ENCODE results near the gene NELL1. TPM values are rescaled to one million over a fixed set of nuclear protein-coding genes. Genes with fewer than 3 reads are reported as not detected.

Gene NELL1
- total RNA-seq, 2 experiments from 2014 or later = not detected

DNA sequence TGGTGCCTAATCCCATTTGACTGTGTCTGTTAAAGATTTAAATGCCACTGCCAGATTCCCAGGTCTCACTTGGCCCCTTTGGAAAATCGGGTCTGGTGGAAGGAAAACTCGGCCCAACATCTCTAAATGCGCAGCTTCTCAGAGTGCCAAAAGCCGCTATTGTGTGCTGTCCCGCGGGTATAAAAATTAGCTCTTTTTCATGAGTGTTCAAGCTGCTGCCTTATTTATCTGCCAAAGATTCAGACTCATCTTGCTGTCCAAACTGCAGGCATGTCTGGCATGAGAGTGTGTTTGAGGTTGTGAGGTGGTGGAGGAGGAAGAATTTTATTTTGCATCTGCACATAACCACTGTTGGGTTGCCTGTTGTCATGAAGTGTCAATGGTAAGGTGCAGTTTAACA is 91.4 kb downstream of the NELL1 start:
- peaks cover 7% of the 10 kb centered on the region for H3K9me3 Mint-ChIP-seq
- H3K27me3 Mint-ChIP-seq = no peaks in the 10 kb centered on the region
- DNase-seq = no peak
- H3K27ac Mint-ChIP-seq = no peak overlapping the region
- ChIA-PET CTCF (no interaction called here), POLR2A (no interaction called here)
- no peaks in the 10 kb centered on the region for H3K4me1 Mint-ChIP-seq
- no peak overlapping the region for H3K4me3 Mint-ChIP-seq
- no peaks in the 10 kb centered on the region for H3K36me3 Mint-ChIP-seq (ENCODE audit: low read depth)

DNA sequence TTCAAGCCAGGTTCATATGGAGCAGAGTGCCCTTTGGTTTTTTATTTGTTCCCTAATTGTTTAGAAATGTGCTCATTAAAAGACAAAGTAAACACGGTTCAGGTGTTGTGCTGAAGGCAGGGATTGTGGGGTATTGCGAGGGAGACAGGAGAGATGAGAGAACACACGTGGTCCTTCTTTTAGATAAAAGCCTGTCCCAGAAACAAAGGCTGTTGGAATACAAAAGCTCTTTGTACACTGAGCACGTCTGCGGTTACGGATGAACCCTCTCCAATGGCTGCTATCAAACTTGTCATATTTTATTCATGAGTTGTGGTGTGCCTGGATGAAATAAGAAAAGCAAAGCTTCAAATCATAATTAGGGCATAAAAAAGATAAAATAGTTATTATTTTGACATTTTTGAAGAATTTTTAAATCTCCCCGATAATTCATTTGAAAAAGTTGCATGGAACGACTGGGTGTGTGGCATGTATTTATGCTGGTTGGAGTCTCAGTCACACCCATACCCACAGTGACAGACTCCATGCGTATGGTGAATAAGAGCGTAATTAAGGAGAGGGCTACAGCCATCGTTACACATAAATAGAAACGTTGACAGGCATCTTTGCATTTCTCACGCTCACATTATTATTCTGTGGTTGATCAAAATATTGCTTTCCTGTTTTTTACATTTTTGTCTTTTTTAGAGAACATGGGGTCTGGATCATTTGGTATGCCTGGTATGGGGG is 92.9 kb downstream of the NELL1 start:
- POLR2A ChIA-PET = no interaction called here
- Mint-ChIP-seq H3K36me3 (ENCODE audit: low read depth) (no peaks in the 10 kb centered on the region), H3K4me3 (no peak overlapping the region), H3K4me1 (no peaks in the 10 kb centered on the region), H3K27ac (no peak overlapping the region), H3K9me3 (peaks cover 7% of the 10 kb centered on the region), H3K27me3 (no peaks in the 10 kb centered on the region)
- CTCF ChIA-PET = no interaction called here
- DNase-seq = no peak

DNA sequence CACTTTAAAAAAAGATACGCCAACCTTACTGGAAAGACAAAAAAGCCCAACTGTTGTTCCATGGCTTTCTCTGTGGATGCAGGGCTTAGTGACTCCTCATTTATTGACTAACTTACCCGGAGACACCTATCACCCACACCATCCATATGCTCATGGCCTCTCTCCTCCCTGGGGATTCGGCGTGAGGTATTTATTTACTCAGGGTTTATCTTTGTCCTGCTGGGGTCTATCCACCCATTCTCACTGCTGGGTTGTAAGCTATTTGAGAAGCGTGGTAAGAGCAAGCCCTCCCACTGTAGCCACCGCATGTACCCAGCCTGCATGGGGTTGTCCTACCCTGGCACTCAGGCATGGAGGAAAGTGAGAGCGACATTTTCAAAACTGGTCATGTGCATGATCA is 93.6 kb downstream of the NELL1 start:
- peaks cover 7% of the 10 kb centered on the region for H3K9me3 Mint-ChIP-seq
- H3K27ac Mint-ChIP-seq = no peak overlapping the region
- no peak overlapping the region for H3K4me3 Mint-ChIP-seq
- ChIA-PET CTCF (no interaction called here), POLR2A (no interaction called here)
- H3K27me3 Mint-ChIP-seq = no peaks in the 10 kb centered on the region
- no peaks in the 10 kb centered on the region for H3K4me1 Mint-ChIP-seq
- no peaks in the 10 kb centered on the region for H3K36me3 Mint-ChIP-seq (ENCODE audit: low read depth)
- no peak for DNase-seq

DNA sequence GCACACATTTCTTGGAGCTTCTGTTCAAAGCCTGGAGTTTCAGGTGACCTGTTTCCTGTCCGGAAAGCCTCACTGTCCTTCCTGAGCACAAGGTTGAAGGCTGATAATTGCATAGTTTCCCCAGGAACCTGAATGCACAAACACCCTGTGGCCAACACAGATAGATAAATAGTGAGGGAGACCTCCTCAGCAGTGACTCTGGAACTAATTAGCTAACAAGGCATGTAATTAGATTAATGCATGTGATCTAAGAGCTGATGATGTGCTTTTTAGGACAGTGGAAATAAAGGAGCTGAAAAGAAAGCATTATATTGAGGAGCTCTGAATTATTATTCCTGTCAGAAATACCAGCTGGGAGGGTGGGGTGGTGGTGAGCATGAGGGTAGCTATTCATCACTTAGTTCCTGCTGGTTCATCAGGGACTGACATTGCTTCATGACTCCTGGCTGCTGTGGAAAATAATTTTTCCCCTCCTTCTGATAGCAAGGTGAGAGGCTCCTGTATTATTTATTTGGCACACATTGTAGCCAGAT is 101.1 kb downstream of the NELL1 start:
- ChIA-PET CTCF (interaction anchor here (1.1 kb wide), 1 partner anchor 25 kb away, joined by 3 read pairs; no protein-coding TSS in a partner anchor), POLR2A (no interaction called here)
- H3K4me3 Mint-ChIP-seq = no peak overlapping the region
- H3K27ac Mint-ChIP-seq = no peak overlapping the region
- H3K4me1 Mint-ChIP-seq = no peaks in the 10 kb centered on the region
- H3K36me3 Mint-ChIP-seq (ENCODE audit: low read depth) = no peaks in the 10 kb centered on the region
- no peaks in the 10 kb centered on the region for H3K9me3 Mint-ChIP-seq
- DNase-seq = no peak
- no peaks in the 10 kb centered on the region for H3K27me3 Mint-ChIP-seq

DNA sequence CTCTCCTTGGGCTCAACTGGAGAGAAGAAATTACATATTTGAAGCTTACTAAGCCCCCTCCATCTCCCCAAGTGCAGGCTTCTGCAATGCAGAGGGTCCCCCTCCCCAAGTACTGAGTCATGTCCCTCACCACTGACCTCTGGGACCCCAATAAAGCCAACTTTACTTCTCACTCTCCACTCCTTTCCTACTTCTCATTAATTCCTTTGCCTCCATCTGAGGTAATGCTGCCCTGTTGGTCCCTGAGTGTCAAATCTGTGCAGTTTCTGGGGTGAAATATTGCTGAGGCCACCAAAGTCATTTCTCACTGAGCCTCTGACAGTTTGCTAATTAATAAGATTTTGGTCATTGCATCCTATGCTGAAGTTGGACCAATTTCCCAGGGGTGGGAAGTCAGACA is 101.6 kb downstream of the NELL1 start:
- POLR2A ChIA-PET = no interaction called here

DNA sequence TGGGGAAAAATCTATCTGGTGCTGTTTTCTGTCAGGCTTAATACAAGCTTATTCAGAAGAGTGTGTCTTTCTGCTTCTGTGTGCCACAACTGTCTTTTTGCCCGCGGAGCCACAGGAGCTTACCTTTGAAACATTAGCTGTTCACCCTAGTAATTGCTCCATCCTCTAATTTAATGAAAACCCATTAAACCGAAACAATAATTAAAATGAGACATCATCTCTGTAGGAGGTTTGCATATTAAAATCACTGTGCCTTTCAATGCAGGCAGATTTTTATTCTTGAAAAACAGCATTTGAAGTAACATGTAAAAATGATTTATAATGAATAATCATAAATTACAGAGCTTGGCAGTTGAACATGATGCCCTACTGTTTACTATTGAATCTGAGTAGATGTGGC is 102.3 kb downstream of the NELL1 start:
- POLR2A ChIA-PET = no interaction called here
- no peaks in the 10 kb centered on the region for H3K4me1 Mint-ChIP-seq
- H3K9me3 Mint-ChIP-seq = peaks cover 3% of the 10 kb centered on the region
- no peak overlapping the region for H3K27ac Mint-ChIP-seq
- no peak for DNase-seq
- CTCF ChIA-PET = no interaction called here
- H3K27me3 Mint-ChIP-seq = no peaks in the 10 kb centered on the region
- no peak overlapping the region for H3K4me3 Mint-ChIP-seq
- H3K36me3 Mint-ChIP-seq (ENCODE audit: low read depth) = no peaks in the 10 kb centered on the region

More for the DNA sequence above, 101.6 kb downstream of the NELL1 start:
- Mint-ChIP-seq H3K9me3 (no peaks in the 10 kb centered on the region), H3K27ac (no peak overlapping the region), H3K27me3 (no peaks in the 10 kb centered on the region), H3K4me3 (no peak overlapping the region), H3K36me3 (ENCODE audit: low read depth) (no peaks in the 10 kb centered on the region), H3K4me1 (no peaks in the 10 kb centered on the region)
- CTCF ChIA-PET = interaction anchor here (1.1 kb wide), 1 partner anchor 24 kb away, joined by 3 read pairs; no protein-coding TSS in a partner anchor
- DNase-seq = no peak

DNA sequence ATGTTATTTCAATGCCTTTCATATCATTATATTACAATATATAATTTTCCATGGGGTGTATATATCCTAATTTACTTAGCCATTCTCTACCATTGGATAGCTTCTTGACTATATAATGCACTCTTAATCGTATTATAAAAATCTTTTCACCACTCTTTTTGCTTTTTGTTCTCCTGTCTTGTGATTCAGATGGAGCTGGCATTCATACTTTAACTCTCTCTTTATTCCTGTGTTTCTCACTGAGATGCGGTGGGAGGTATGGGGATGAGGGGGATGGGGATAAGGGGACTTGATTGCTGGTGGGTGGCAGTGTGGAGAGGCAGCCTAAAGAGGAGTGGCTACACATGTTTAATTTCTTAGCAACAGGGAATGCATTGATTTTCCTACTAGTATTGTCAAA is 105.9 kb downstream of the NELL1 start:
- H3K36me3 Mint-ChIP-seq (ENCODE audit: low read depth) = no peaks in the 10 kb centered on the region
- POLR2A ChIA-PET = no interaction called here
- no peaks in the 10 kb centered on the region for H3K4me1 Mint-ChIP-seq
- CTCF ChIA-PET = no interaction called here
- no peak overlapping the region for H3K4me3 Mint-ChIP-seq
- H3K27ac Mint-ChIP-seq = no peak overlapping the region
- no peak for DNase-seq
- H3K27me3 Mint-ChIP-seq = no peaks in the 10 kb centered on the region
- H3K9me3 Mint-ChIP-seq = peaks cover 3% of the 10 kb centered on the region

DNA sequence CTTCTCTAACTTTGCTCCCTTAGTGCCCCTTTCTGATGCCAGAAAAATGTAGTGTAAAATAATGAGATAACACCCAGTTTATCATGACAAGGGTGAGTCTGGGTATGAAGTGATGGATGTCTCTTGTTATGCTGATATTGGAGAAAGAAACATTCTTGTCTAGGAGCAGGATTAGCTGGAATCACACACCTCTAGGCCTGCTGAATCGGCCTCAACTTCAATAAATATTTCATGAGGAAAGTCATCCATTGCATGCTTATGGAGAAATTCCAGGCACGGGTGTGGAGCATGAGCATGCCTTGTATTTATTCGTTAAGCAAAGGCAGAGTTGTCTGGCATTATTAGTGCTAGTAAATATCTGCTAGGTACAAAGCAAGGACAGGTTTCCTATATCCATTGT is 113.4 kb downstream of the NELL1 start:
- H3K27me3 Mint-ChIP-seq = no peaks in the 10 kb centered on the region
- DNase-seq = no peak
- no peak overlapping the region for H3K27ac Mint-ChIP-seq
- peaks cover 9% of the 10 kb centered on the region for H3K9me3 Mint-ChIP-seq
- H3K4me3 Mint-ChIP-seq = no peak overlapping the region
- no peaks in the 10 kb centered on the region for H3K4me1 Mint-ChIP-seq
- ChIA-PET CTCF (no interaction called here), POLR2A (no interaction called here)
- H3K36me3 Mint-ChIP-seq (ENCODE audit: low read depth) = no peaks in the 10 kb centered on the region

DNA sequence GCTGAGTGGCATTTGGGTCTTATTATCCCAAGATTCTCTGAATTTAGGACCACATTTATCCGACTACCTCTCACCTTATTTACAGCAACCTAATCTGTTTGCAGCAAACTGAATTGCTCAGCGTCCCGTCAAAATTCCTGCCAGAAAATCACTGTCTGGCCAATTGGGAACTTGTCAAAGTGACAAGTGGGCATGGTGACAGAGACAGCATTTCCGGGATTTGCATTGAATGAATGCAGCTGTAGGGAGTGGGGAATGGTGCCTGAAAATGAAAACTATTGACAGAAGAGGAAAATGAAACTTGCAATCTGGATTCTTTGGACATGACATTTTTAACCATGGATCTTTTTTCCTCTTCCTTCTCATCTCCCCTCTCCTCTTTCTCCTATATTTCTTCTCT is 113.8 kb downstream of the NELL1 start:
- Mint-ChIP-seq H3K27me3 (no peaks in the 10 kb centered on the region), H3K27ac (no peak overlapping the region)

DNA sequence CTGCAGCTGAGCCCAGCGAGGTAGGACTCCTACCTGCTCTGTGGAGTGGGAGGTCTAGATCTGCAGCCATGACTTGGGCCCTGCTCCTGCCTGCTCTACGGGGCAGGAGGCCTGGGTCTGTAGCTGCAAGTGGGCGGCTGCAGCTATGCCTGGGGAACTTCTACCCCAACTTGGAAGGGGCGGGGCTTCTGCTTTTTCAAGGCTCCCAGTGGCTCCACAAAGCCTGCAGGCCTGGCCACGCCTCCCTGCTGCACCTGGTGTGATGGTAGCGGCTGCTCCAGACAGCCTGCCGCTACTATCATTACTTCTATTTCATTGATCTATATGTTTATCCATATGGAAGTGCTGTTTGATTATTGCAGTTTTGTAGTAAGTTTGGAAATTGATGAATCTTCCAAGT is 121.2 kb downstream of the NELL1 start:
- no peaks in the 10 kb centered on the region for H3K27me3 Mint-ChIP-seq
- POLR2A ChIA-PET = no interaction called here
- CTCF ChIA-PET = no interaction called here
- no peak for DNase-seq
- no peaks in the 10 kb centered on the region for H3K36me3 Mint-ChIP-seq (ENCODE audit: low read depth)
- H3K27ac Mint-ChIP-seq = no peak overlapping the region
- no peaks in the 10 kb centered on the region for H3K9me3 Mint-ChIP-seq
- H3K4me1 Mint-ChIP-seq = no peaks in the 10 kb centered on the region
- H3K4me3 Mint-ChIP-seq = no peak overlapping the region

More for the DNA sequence above, 113.8 kb downstream of the NELL1 start:
- ChIA-PET POLR2A (no interaction called here), CTCF (no interaction called here)
- no peaks in the 10 kb centered on the region for H3K36me3 Mint-ChIP-seq (ENCODE audit: low read depth)
- no peak for DNase-seq
- no peak overlapping the region for H3K4me3 Mint-ChIP-seq
- no peaks in the 10 kb centered on the region for H3K4me1 Mint-ChIP-seq
- peaks cover 9% of the 10 kb centered on the region for H3K9me3 Mint-ChIP-seq

DNA sequence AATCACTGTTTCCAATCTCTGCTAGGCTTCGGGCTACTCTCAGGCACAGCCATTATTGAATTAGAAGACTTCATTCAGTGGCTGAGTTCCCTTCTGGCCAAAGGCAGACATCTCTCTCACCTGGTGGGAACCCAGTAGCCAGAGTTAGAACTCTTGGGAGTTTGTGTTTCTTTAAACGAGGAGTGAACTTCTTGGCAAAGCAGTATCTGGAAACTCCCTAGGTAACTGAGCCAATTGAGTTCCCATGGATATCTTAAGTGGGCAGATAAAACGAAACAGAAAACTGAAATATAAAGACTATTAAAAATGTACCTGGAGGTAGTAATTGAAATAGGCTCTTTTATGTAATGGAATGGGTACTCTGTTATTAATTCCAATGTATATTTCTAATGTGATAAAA is 125.6 kb downstream of the NELL1 start:
- no peak overlapping the region for H3K4me3 Mint-ChIP-seq
- POLR2A ChIA-PET = no interaction called here
- no peaks in the 10 kb centered on the region for H3K36me3 Mint-ChIP-seq (ENCODE audit: low read depth)
- H3K27me3 Mint-ChIP-seq = no peaks in the 10 kb centered on the region
- CTCF ChIA-PET = interaction anchor here (0.7 kb wide), 1 partner anchor 25 kb away, joined by 3 read pairs; no protein-coding TSS in a partner anchor
- H3K4me1 Mint-ChIP-seq = no peaks in the 10 kb centered on the region
- H3K9me3 Mint-ChIP-seq = peaks cover 7% of the 10 kb centered on the region
- DNase-seq = no peak
- H3K27ac Mint-ChIP-seq = no peak overlapping the region

DNA sequence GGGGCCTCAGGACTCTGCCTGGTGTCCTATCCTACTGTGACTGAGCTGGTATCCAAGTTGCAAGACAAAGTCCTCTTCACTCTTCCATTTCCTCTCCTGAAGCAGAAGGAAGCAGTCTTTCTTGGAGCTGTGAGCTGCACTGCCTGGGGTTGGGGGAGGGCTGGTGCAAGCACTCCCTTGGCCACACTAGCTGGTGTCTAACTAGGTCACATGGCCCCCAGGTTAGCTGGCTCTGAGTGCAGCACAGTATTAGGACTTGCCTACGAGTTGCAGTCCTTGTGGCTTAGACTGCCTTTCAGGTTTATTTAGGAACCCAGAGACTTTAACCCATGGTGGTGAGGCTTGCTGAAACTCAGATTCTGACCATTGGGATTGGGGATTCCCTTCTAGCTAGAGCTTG is 138.9 kb downstream of the NELL1 start:
- Mint-ChIP-seq H3K27ac (no peak overlapping the region), H3K4me3 (no peak overlapping the region), H3K36me3 (ENCODE audit: low read depth) (no peaks in the 10 kb centered on the region), H3K9me3 (peaks cover 4% of the 10 kb centered on the region), H3K27me3 (no peaks in the 10 kb centered on the region), H3K4me1 (no peaks in the 10 kb centered on the region)
- no peak for DNase-seq
- POLR2A ChIA-PET = no interaction called here
- CTCF ChIA-PET = no interaction called here

DNA sequence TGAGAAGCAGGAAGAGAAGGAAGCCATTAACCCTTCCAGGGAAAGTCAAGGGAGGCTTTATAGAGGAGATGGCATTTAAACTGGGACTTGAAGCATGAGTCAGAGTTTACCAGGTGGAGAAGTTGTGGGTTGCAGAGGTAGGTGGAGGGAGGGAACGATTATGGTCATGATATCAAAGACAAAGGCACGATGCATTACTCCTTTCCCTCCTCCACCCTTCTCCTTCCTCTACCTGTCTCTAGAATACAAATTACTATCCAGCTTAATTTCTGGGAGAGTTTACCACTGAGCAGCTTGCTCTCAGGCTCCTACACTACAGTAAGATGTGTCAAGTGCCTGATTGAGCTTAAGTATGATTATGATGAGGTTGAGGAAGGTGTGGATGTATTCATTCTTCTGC is 151.7 kb downstream of the NELL1 start:
- CTCF ChIA-PET = no interaction called here
- H3K4me3 Mint-ChIP-seq = no peak overlapping the region
- H3K9me3 Mint-ChIP-seq = peaks cover 9% of the 10 kb centered on the region
- no peak for DNase-seq
- H3K36me3 Mint-ChIP-seq (ENCODE audit: low read depth) = no peaks in the 10 kb centered on the region
- H3K27ac Mint-ChIP-seq = no peak overlapping the region
- no peaks in the 10 kb centered on the region for H3K4me1 Mint-ChIP-seq
- POLR2A ChIA-PET = no interaction called here
- H3K27me3 Mint-ChIP-seq = no peaks in the 10 kb centered on the region

DNA sequence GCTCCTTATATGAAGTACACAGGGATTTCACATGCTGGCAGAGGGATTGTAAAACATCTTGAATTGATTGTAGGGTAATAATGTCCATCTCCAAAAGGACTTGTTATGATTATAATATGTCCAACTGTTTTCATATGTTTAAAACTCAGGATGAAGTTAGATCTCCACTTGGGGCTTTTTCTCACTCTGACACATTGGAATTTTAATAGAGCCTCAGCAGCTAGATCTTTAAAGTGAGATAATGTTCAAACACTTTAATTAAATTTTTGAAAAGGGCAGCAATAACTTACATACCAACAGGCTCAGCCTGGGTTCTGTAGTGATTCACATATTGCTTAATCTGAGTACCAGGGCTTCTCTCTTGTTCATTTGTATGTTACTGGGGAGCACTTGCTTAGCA is 152.1 kb downstream of the NELL1 start:
- no peaks in the 10 kb centered on the region for H3K36me3 Mint-ChIP-seq (ENCODE audit: low read depth)
- ChIA-PET POLR2A (no interaction called here), CTCF (no interaction called here)
- H3K4me3 Mint-ChIP-seq = no peak overlapping the region
- DNase-seq = no peak
- H3K9me3 Mint-ChIP-seq = peaks cover 9% of the 10 kb centered on the region
- no peaks in the 10 kb centered on the region for H3K27me3 Mint-ChIP-seq
- H3K4me1 Mint-ChIP-seq = no peaks in the 10 kb centered on the region
- no peak overlapping the region for H3K27ac Mint-ChIP-seq

Data from activated CD4-positive, alpha-beta memory T cell treated with anti-CD3 and anti-CD28 coated beads, Interleukin-2, amount 10 ng/mL, durations not matched to agents 7 days and 5 days (primary cell).